Hematopoietic multipotent progenitor cell treated with erythropoietin and hydrocortisone succinate and interleukin-3 and kit ligand, for 6 days (in vitro differentiated cells): Measurements from ENCODE around the gene WDR36.

ENCODE experiments used
- DNase-seq: peaks from one replicate; pipeline ENCODE4 v3.0.0-alpha.2; 2015

The WDR36 gene

GRCh38 chr5:111092062-111092853 lies at the start of gene WDR36:
Gene WDR36, plus strand, starts transcription at chr5:111092348. Its CDS starts 109 bp downstream, at chr5:111092457.
- DNase-seq, result peak; percentile 95

DNA sequence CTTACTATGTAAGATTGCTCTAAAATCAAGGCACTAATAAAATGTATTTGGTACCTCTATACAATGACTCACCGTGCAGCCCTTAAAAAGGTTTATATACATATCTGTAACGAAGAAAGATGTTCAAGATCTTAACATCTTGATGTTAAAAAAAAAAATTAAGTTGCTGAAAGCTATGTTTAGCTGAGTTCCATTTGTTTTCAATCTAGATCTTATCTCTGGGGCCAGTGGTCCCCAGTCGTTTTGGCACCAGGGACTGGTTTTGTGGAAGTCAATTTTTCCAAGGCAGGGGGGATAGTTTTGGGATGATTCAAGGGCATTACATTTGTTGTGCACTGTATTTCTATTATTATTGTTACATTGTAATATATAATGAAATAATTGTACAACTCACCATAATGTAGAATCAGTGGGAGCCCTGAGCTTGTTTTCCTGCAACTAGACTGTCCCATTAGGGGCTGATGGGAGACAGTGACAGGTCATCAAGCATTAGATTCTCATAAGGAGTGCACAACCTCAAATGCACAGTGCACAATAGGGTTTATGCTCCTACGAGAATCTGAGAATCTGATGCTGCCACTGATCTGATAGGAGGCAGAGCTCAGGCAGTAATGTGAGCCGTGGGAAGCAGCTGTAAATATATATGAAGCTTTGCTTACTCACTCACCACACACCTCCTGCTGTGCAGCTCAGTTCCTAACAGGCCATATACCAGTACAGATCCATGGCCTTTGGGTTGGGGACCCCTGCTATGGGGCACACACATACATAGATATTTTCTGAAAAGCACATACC lies 48.2 kb upstream of the WDR36 start:
- no peak for DNase-seq

DNA sequence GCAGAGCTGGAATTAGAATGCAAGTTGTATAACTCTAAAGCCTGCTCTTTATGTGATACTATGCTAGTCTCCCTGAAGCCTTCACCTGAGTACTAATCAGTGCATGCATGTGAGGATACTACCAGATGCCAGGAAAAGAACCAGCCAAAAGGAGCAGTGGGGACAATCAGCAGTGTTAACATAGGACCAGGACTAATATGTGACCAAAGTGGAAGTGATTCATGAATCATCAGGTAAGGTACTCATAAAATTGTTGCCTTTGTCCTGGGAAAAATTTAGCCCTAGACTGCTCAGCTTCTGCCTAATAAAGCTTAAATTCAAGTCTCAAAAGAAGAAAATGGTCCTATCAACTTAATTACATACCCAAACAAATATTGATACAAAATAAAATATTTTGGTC lies 34.1 kb upstream of the WDR36 start:
- DNase-seq, result no peak

- DNase-seq, result no peak
Measured at GRCh38 chr5:111060169-111060568, 32.0 kb upstream of the WDR36 start.

DNA sequence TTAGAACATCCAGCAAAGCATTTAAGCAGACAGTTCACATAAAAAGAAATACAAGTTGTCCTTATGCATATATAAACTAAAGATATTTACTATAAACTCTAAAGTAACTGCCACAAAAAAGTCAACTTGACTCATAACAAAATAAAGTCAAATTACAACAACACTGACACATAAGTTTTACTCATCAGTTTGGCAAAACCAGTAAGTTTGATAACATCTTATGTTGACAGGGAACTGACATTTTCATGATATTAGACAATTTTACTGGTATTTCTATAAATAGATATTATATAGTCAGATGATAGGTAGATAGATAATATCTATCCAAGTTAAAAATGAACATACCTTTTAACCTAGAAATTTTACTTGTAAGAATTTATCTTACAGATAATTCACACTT lies 30.5 kb upstream of the WDR36 start:
- no peak for DNase-seq

DNA sequence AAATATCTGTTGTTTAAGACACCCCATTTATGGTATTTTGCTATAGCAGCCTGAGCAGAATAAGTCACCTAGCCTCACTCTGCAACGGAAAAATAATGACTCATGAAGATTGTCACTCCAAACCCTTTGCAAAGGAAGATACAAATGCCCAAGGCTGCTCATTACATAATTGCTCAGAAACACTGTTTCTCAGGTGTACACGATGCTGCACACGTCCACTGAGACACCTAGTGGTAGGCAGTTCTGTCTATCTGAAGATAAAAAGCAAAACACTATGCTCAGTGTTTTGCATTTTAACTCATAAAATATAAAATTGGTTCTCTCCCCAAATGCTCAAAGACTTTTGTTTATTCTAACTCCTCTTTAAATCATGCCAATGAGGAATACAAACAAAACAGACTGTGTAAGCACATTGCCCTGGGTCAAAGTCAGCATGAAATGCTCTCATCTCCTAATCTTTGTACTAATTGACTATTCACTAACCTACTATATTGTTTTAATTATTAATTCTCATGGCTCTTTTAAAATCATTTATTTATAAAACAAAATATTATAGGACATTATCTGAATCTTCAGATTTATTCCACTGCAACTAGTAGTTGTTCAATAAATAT lies 28.3 kb upstream of the WDR36 start:
- DNase-seq, result no peak

GRCh38 chr5:111066261-111066938 lies 25.7 kb upstream of the WDR36 start:
- DNase-seq, result no peak

DNA sequence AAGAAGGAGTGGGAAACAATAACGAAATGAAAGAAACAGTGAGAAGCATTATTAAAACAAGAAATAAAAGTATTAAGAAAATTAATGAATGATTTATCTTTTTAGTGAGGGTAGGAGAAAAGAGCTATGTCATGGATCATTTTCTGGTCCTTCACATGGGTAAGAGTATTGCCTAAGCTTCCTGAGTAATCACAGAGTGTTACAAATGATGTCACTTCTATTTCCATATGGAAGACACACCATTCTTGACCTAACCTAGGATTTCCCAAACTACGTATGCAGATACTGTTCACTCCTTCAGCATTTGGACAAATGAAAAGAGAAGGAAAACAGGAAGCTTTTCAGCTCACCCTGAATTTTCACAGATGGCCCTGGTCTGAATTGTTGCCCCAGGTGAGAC lies 23.9 kb upstream of the WDR36 start:
- no peak for DNase-seq

- no peak for DNase-seq
Measured at GRCh38 chr5:111069839-111070238, 22.3 kb upstream of the WDR36 start.

DNA sequence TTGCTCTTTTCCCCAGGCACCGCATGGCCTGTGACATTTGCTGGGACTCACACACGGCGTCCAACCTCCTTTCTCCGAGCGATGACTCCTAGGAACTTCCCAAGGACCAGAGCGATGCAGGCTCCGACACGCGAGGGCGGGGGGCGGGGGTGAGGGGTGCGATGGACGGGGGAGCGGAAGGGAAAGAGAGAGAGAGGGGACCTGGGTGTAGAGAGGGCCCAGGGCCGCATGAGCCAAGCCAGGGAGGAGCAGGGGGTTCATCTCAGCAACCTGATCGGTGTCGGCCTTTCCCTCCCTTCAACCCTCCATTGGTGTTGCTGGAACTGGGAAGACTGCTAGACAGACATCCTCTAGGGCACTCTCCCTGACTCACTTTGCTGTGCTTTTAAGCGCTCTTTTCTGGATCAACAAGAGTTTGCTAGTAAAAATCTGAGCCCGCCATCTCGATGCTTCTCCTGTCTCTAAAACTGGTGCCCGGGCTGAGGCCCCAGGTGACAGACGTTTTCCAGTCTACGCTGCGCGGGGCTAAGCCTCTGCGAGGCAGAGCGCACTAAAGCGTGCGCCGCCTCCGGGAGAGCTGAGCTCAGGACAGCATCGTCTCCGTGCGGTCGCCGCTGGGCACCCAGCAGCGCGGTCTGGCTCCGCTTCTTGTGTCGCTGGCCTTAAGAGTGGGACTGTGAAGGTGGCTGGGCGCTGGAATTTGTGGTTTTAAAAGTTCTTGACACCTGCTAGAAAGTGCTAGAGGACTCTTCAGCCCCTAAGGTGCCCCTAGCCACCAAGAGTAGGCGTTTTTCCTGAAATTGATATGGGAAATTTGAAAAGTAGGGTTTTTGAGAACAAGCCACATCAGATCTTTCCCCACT lies 21.6 kb upstream of the WDR36 start:
- peak; percentile 32 for DNase-seq

DNA sequence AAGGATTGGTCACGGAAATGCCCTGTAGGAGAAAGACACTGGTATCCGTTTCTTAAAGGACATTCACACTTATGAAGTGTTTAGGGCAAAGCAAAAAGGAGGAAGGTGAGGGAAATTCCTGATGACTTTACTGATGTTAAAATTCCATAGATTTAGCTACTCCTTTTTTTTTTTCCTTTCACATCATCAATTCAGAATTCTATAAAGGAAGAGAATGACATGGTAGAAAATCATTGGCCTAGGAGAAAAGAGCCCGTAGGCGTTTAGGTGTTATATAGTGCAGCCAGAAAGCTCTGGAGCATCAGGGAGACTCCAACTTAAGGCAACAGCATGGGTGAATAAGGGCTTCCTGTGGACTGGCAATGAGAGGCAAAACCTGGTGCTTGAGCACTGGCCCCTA lies 20.7 kb upstream of the WDR36 start, which contains the start of gene TSLP:
TSS of gene TSLP (plus strand) at position 301 of the 400 bp plus-strand sequence. CDS start 178 bp downstream, outside the sequence.
- DNase-seq, result no peak

GRCh38 chr5:111072949-111073682 lies 19.0 kb upstream of the WDR36 start:
- peak; percentile 75 for DNase-seq

GRCh38 chr5:111074244-111074643 lies 17.9 kb upstream of the WDR36 start:
- no peak for DNase-seq

GRCh38 chr5:111075520-111075919 lies 16.6 kb upstream of the WDR36 start:
- DNase-seq, result no peak

DNA sequence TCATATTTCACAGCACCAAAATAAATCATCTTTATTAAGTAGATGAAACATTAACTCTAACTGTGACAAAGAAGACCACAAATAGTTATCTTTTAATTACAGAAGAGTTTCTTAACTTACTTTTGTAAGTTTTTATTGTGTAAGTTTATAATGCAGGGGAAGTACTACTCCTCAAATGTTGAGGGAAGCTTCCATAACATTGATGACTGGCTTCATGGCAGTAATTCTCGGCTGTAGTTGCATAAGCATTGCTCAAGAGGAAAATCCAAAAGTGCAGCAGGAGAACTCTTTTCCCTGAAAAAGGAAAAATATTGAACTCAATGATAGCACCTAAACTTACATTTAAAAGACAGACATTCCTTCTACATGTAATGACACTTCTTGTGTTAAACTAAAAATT lies 16.1 kb upstream of the WDR36 start:
- DNase-seq, result no peak

DNA sequence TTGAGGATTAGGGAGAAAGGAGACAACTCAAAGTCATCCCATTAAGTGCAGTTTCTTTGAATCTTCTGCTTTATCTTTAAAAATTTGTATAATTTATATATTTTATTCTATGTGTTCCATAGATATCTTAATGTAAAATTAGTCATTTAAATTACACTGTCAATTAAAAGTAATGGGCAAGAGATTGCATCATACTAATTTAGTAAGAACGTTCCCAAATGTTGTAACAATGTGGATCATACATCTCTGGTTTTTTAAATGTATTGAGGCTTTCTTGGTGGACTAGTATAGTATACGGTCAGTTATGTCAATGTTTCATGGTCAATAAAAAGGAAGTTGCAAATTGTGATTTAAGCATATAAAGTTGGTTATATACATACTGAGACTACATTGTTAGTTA lies 14.5 kb upstream of the WDR36 start:
- no peak for DNase-seq

GRCh38 chr5:111079846-111080245 lies 12.3 kb upstream of the WDR36 start:
- DNase-seq, result no peak

DNA sequence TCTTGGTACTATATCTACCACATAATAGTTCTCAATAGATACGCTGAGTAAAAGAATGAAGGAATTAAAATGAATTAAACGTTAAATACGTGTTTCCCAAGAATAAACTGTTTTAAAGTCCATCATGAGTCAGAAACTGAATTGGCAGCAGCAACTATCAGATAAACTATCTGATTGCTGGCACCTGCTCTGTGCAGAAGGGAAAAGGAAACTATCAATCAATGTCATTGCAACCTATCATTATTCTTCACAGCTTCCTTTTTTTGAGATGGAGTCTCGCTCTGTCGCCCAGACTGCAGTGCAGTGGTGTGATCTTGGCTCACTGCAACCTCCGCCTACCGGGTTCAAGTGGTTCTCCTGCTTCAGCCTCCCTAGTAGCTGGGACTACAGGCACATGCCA lies 8.8 kb upstream of the WDR36 start:
- DNase-seq, result peak; percentile 63

DNA sequence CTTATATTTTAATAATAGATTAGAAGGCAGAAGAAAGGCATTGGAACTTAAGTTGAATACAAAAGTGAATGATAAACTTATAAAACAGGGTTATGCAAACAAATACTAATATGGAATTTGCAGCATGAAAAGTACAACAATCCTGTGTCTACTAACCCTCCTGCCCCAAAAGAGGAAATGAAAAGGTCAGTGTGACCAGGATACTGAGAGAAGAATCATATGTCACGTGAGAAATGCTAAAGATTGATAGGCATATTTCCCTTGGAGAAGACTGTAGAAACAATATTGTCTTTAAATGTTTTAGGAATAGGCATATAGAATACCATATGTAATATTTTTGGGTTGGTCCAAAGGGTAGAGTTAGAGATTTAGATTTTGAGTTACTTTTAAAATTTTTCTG lies 3.8 kb downstream of the WDR36 start:
- no peak for DNase-seq

DNA sequence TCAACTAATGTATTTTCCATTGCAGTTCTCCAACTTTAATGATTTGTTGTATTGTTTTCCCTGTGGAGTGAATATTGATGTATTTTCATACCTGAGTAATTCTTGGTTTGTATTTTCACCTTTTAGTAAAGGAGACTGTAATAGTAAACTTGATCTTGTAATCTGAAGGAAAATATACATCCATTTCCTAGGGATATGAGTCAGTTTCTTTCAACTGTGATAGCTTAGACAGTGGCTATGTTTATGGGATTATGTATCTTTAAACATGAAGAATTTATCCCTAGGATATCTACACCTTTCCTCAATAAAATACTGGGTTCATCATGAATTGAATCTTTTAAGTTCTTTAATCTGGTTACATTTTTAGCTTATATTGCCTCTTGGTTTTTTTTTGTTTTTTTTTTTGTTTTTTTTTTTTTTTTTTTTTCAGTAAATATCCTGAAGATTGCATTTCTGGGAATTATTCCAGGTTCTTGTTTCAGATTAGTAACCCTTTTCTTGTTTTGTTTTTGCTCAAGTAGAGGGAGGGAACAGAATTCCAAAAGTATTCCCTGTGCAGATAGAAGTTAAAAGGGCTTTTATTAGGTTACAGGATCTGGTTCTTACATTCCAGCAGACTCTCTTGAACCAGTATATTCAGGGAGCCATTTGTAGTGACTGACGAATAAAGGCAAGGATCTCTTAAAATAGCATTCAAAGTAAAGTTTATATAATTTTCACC lies 7.1 kb downstream of the WDR36 start:
- DNase-seq, result no peak
